ENCODE results near the gene SPP2. TPM values are rescaled to one million over a fixed set of nuclear protein-coding genes. Genes with fewer than 3 reads are reported as not detected.

SPP2 gene
- total RNA-seq, 1 experiment from 2014 or later: not detected

- H3K23ac ChIP-seq (ENCODE audit: insufficient read length, low read depth, low read length): no peak overlapping the region
- H3K4me2 ChIP-seq (ENCODE audit: insufficient read depth, insufficient read length, low read length): no peak overlapping the region
- Mint-ChIP-seq H3K36me3 (ENCODE audit: insufficient read depth in 1 of 3, low read depth in 3 of 3) (no peaks in the 10 kb centered on the region), H3K27me3 (ENCODE audit: low read depth) (peaks cover 6% of the 10 kb centered on the region), H3K9me3 (no peaks in the 10 kb centered on the region), H3K4me3 (no peak overlapping the region), H3K4me1 (peaks cover 0 to 10% of the 10 kb centered on the region in 2 experiments; a peak in 2 of 4 replicates), H3K27ac (no peak overlapping the region)
- H4K91ac ChIP-seq (ENCODE audit: insufficient read length, low read depth, low read length): no peak overlapping the region
- no peak overlapping the region for H3T11ph ChIP-seq (ENCODE audit: low read length)
- H2BK5ac ChIP-seq (ENCODE audit: insufficient read length, low read length): no peak overlapping the region
- no peak overlapping the region for H2BK15ac ChIP-seq (ENCODE audit: low read depth, low read length)
- H4K5ac ChIP-seq (ENCODE audit: insufficient read length, low read depth, low read length): no peak overlapping the region
- no peak overlapping the region for H2BK20ac ChIP-seq (ENCODE audit: low read depth, low read length, poor library complexity, severe bottlenecking)
- H3K9ac ChIP-seq (ENCODE audit: extremely low read depth, insufficient read length, low read length): no peak overlapping the region
- no peak overlapping the region for H3K27ac ChIP-seq (ENCODE audit: insufficient read length, low read depth, low read length)
- TF ChIP-seq CTCF (conservative IDR thresholded peaks at IDR 0.05): no peak
- H2AFZ ChIP-seq (ENCODE audit: low read length): no peak overlapping the region
- H3K18ac ChIP-seq (ENCODE audit: insufficient read length, low read depth, low read length): no peak overlapping the region
- no CpG with 5 or more reads among the region's 4 CpGs for WGBS (ENCODE audit: extremely low coverage, insufficient read length, low lambda C conversion rate)
- H3K23me2 ChIP-seq (ENCODE audit: insufficient read length, low read depth, low read length, poor library complexity, severe bottlenecking): no peaks in the 10 kb centered on the region
- DNase-seq: no peak
- H3K56ac ChIP-seq (ENCODE audit: insufficient read length, low read depth, low read length): no peak overlapping the region
- H3K4ac ChIP-seq (ENCODE audit: low read depth, low read length): no peak overlapping the region
- H3K79me2 ChIP-seq (ENCODE audit: insufficient read depth, low read length): no peaks in the 10 kb centered on the region
- H4K20me1 ChIP-seq (ENCODE audit: control insufficient read depth, insufficient read depth, insufficient read length): no peaks in the 10 kb centered on the region
- no peaks in the 10 kb centered on the region for H3K27me3 ChIP-seq (ENCODE audit: insufficient read depth, low read length)
- H2BK120ac ChIP-seq (ENCODE audit: low read depth, low read length, poor library complexity, severe bottlenecking): no peak overlapping the region
- H3K14ac ChIP-seq (ENCODE audit: insufficient read depth, low read length): no peak overlapping the region
- no peaks in the 10 kb centered on the region for H3K79me1 ChIP-seq (ENCODE audit: insufficient read depth, low read depth, low read length, poor library complexity, severe bottlenecking)
- no peak overlapping the region for H2BK12ac ChIP-seq (ENCODE audit: insufficient read length, low read depth, low read length)
- H4K8ac ChIP-seq (replicated peaks; ENCODE audit: insufficient read length, low read depth, low read length): no peak overlapping the region
- no peaks in the 10 kb centered on the region for H3K4me1 ChIP-seq (ENCODE audit: insufficient read depth, low read length)
- H2AK5ac ChIP-seq (ENCODE audit: insufficient read length, low read length): no peak overlapping the region
- H3K9me3 ChIP-seq (ENCODE audit: control insufficient read depth, low read depth, low read length): no peaks in the 10 kb centered on the region
Observed at GRCh38 chr2:234002281-234002680, 48.2 kb upstream of the SPP2 start.

Data from H9 (cell line).